SH-SY5Y (cell line): ENCODE results near the gene SRGAP3.

Experiments
- GATA2 ChIP-seq: IDR thresholded peaks from 2 replicates; pipeline ENCODE4 v1.6.1; 2011; ENCODE audit warnings: mild to moderate bottlenecking, low read depth, low read length
- GATA3 ChIP-seq: IDR thresholded peaks from 2 replicates; pipeline ENCODE4 v1.6.1; 2011; ENCODE audit warnings: low read depth, mild to moderate bottlenecking, low read length, moderate library complexity

Gene SRGAP3

DNA sequence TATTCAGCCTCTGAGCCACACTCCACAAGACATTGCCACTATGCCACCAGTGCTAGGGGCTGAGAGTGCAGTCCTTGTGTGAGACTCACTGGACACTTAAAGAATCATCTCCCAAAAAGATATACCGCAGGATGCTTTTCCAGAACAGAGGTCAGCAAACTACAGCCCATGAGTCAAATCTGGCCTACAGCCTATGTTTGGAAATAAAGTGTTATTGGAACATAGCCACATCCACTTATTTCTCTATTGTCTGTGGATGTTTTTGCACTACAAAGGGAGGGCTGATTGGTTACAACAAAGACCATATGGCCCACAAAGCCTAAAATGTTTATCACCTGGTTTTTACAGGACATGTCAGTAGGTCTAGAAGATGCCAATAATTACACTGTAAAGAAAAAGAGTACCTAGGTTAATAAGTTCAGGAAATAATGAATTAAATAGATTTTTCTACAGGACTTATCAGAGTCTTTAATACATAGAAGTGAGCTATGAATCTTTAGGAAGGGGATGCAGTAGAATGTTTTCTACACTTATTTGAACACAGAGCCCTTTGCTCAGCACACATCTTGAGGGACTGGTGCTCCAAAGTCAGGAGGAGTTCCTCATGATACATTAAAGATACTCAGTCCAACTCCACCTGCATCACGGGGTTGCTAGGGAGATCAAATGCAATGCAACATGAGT is 26.3 kb downstream of the SRGAP3 start:
- TF ChIP-seq GATA3 (no peak), GATA2 (no peak)

DNA sequence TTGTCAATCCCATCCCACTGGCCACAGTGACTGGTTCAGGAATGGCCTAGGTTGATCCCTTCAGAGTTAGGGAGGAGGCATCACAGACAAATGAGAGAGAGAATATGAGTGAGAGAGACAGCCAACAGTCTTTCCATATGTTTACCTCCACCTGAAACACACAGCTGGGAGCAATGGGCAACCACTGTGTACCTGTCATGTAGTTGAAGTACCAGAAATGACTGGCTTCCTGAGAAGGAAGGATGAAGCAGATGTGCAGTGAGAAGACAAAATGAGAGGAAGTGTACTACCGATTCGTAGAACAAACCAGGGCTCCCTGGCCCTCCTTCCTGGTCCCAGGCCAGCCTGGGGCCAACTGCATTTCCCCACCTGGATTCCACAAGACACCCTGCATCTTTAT is 27.4 kb downstream of the SRGAP3 start:
- TF ChIP-seq GATA2 (no peak), GATA3 (no peak)

DNA sequence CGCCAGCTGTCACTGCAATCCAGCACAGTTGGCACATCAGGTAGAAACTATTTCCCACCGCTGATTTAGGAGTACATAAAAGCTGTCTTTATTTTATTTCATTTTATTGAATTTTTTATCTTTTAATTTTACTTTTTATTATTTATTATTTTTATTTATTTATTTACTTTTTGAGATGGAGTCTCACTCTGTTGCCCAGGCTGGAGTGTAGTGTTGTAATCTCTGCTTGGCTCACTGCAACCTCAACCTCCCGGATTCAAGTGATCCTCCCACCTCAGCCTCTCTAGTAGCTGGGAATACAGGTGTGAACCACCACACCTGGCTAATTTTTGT is 31.0 kb downstream of the SRGAP3 start:
- TF ChIP-seq GATA3 (no peak), GATA2 (no peak)

DNA sequence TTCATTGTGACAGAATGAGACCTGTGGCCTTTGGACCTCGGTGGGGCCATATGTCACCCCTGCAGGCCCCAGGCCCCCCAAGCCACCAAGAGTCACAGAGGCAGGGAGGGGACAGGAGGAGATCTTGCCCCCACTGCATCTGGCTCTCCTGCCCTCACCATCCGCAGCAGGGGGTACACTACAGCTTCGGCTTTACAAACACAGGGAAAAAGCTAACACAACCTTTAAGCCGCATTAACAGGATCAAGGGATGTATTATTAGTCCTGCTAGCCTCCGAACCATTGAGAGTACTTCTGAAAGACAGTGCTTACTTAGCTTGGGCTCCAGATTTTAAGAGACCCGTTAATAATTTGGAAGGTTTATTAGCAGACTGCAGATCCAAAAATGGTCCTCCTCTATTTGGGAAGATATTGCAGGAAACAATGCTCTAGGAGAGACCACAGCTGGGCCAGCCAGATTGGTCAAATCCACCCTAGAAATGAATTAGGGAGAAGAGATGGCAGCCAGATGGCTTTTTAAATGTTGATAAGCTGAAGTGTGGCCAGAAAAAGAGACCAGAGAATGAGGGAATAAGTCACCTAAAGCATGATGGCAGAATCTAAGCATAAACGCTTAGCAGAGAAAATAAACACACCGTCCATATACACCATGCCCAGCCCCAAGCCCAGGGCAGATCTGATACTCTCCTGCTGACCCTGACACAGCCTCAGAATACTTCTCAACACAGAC is 31.5 kb downstream of the SRGAP3 start:
- TF ChIP-seq GATA3 (peak; percentile 68), GATA2 (peak; percentile 87)

DNA sequence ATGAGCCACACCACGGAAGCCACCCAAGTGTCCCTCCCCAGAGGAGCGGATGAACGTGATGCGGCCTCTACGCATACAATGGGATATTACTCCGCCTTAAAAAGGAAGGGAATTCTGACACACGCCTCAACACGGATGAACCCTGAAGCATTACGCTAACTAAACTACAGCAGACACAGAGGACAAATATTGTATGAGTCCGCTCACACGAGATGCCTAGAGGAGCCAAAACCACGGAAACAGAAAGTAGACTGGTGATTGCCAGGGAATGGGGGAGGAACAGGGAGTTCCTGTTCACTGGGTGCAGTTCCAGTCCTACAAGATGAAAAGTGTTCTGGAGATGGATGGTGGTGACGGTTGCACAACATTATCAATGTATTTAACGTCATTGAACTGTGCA is 32.7 kb downstream of the SRGAP3 start:
- TF ChIP-seq GATA2 = no peak
- no peak for TF ChIP-seq GATA3

DNA sequence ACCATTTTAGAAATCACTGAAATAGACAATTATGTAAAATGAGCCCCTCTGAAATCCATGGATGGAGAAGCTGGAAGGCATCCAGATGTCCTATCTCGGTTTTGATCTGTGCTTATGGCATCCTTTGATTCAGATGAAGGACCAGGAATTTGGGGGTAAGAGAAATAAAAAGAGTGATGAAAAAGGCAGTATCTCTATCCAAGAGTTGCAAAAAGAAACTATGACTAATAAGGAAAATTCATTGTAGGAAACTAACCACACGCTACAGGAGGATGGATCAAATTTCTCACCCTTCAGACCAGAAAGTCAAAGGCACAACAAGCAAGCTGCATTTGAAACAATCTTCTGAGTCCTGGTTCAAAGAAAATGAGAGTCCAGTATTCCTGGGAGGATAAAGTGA is 34.8 kb downstream of the SRGAP3 start:
- TF ChIP-seq GATA2 (peak; percentile 59; the same call in 1 of the 2 replicates), GATA3 (peak; percentile 74)

DNA sequence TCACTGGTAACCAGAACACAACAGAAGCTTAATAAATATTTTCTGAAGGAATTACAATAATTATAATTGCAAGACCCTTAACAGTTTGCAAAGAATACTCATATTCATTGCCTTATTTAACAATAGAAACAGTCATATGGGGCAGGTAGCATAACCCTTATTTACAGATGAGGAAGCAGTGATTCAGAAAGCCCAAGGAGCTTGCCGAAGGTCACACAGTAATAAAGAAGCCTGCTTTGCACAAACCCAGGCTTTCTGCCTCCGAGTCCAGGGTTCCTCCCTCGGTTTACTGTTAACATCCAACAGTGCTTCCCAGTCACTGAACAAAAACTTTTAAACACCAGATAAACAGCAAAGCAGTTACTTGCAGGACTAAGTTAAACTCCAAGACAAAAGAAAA is 35.3 kb downstream of the SRGAP3 start:
- TF ChIP-seq GATA2 (no peak), GATA3 (no peak)

DNA sequence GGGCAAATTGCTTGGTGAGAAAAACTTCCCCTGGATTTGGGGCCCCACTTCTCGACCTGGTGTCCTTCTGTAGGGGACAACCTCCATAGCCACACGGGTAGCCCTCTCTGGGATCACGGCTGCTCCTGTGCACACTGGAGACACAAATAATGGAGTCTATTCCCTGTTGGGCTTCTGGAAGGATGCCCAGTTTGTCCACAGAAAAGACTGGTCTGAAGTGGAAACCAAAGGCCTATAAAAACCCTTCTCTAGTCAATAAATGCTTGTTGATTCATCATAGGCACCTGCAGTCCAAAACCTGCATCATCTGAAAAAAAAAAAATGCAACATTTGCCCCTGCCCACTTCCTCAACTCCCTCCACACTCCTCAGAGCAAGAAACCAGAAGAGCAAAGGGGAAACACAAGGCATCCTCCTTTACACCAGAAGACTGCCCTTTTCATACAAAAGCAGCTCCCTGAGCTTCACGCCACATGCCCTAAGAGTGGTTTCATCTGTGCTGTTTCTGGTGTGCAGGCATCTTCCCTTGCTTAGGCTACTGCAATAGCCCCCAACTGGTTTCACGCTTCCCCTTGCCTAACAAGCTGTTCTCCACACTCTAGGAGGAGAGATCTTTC is 36.3 kb downstream of the SRGAP3 start:
- TF ChIP-seq GATA3 (no peak), GATA2 (no peak)

DNA sequence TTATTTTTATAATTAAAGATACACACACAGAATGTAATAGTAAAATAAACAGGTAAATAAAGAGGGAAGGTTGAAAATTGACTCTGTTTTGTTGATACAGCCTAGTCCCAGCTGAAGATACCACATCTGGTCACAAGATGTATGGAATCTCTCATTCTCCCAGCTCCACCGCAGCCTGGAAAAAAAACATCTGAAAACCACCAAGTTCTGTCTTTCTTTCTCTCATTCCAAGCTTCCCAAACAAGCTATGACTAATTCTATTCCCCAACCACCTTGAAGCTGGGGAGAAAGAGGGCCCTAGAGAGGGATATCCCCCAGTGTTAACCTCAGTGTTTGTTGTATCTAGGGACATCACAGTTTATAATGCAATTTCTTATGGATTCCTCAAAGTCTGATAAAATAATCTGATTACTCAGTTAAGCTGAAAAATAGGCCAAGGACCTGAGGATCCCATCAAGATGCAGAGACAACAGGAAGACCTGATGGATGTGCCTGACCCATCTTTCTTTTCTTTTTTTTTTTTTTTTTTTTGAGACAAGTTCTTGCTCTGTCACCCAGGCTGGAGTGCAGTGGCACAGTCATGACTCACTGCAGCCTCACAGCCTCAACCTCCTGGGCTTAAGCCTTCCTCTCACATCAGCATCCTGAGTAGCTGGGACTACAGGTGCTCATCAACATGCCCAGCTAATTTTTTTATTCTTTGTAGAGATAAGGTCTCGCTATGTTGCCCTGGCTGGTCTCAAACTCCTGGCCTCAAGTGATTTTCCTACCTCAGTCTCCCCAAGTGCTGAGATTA is 38.1 kb downstream of the SRGAP3 start:
- TF ChIP-seq GATA2 = no peak
- no peak for TF ChIP-seq GATA3

DNA sequence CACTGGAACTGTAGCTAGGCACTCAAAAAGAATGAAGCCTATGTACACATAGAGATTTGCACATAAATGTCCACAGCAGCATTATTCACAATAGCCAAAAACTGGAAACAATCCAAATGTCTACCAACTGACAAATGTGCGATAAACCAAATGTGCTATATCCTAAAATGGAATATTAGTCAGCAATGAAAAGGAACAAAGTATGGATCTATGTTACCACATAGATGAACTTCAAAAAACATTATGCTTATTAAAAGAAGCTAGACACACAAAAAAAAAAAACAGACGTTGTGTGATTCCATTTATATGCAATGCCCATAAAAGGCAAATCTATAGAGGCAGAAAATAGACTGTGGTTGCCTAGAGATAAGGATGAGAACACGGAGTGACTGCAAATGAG is 39.7 kb downstream of the SRGAP3 start:
- TF ChIP-seq GATA2 (no peak), GATA3 (no peak)

DNA sequence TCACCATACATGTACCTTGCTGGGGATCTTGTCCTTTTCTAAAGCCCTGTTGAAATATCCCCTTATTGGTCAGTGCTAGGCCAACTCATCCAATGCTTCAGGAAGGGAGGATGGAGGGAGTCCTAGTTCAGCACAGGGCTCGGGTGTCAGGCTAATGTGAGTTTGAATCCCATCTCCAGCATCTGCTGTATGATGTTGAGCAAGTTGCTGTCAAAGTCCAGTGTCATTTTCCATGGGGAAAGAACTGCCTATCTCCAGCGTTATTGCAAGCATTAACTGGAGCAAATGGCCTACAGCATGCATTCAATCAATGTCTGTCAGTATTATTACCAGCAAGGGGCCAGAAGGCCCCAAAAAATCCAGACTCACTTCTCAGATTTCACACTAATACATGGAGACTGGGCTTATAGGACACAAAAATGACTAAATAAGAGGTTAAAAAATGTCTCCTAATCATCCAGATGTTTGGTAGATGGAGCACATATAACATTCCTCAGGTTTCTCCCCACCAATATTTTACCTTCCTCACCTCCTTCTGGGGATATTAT is 40.8 kb downstream of the SRGAP3 start:
- TF ChIP-seq GATA3 = no peak
- no peak for TF ChIP-seq GATA2

DNA sequence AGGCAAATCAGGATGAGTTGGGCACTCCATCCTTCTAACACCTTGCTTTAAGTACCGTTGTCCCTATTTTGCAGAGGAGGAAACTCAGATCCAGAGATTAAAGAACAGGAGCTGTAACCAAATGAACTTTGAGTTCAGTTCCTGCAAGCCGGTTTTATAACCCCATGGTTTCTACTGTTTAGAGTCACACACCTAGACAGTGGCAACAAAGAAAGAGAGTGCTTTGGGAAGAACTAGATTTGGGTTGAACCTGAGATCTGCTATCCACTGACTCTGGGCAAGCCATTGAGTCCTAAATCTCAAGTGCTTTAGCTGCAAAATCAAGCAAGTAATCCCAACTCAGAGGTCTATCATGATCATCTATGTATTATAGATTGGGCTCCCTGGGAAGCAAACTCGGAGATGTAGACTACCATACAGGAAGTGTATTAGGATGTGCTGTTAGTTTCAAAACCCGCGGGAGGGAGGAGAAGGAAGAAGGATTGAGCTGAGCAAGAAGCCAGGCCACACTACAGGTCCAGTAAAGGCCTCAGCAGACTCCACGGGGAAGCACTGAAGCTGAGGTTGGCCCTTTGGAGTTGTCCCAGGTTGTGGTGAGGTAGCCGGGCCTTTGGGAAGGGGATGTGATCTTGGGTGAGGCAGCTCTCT is 42.2 kb downstream of the SRGAP3 start:
- TF ChIP-seq GATA3 (no peak), GATA2 (no peak)

DNA sequence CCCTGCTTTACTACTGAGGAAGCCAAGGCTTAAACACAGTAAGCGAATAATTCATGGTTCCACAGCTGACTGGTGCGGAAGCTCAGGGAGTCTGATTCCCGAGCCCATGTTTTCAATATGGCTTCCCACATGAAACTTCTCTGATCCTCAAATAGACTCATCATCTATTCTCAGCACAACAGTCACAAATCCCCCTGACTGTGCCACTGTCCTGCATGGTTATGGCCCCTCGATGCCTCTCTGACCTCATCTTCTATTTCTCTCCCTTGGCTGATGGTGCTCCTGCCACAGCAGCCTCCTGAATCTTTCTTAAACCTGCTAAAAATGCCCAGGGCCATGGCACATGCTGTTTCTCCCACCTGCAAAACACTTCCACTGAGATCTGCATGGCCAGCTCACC is 43.2 kb downstream of the SRGAP3 start:
- TF ChIP-seq GATA2 = no peak
- no peak for TF ChIP-seq GATA3
